ENCODE results near the gene FAM98C.
"Not testable (repeated sequence)": the region's sequence is repeated elsewhere in the genome, so short reads cannot be mapped to it uniquely, and the experiment has no call there.

FAM98C gene

DNA sequence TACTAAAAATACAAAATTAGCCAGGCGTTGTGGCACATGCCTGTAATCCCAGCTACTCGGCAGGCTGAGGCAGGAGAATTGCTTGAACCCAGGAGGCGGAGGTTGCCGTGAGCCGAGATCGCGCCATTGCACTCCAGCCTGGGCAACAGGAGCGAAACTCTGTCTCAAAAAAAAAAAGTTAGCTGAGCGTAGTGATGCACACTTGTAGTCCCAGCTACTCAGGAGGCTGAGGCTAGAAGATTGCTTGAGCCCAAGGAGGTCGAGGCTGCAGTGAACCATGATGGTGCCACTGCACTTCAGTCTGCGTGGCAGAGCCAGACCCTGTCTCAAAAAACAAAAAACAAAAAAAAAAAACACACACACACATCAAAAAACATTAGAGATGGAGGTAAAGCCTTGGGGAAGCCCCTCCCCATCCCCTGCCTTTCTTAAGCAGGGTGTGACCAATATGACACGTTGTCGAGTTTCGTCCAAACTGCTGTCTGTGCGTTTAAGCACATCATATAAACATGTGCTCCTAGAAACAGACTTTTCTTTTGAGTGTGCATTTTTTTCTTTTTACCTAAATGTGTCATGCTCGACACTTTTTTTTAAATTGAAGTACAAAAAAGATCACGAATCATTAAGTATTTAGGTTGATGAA lies 24.3 kb downstream of the FAM98C start:
- DNase-seq (ENCODE audit: low spot score) = not testable (repeated sequence)

DNA sequence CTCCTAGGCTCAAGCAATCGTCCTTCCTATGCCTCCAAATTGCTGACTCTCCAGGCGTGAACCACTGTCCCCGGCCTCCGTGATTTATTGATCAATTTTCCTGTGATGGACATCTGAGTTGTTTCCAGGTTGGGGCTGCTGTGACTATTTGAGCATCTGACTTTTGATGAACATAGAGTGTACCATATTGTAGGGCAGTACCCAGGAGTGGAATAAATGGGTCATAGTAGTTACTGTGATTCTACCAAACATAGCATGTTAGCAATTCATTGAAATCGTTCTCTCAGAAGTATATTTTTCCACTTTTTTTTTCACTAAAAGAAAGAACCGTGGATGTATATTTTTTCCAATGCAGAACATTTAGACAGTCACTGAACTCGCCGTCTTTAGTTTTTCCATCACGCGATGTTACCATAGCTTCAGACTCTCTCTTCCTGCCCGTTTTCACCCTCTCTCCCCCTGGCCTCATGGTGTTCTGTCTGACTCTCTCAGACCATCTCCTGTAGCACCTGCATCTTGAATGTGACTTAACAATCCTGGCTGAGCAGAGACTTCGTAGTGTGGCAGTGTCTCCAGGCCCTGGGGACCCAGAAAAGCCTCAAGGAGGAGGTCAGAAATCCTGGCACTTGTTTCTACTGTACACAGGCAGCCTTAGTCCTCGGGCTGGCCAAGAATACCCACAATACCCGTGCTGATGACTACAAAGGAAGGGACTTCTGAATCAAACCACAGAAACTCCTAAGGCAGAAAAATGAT lies 26.3 kb downstream of the FAM98C start:
- no peak for DNase-seq (ENCODE audit: low spot score)

DNA sequence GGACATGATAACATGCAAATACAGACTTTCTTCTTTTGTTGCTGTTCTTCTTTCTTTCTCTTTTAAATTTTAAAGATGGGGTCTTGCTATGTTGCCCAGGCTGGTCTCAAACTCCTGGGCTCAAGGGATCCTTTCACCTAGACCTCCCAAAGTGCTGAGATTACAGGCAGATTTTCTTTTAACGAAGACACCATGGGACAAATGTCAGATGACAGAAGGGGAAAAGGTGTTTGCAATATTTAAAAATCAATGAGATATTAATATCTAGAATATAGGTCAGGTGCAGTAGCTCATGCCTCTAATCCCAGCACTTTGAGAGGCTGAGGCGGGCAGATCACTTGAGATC lies 26.9 kb downstream of the FAM98C start:
- DNase-seq (ENCODE audit: low spot score) = no peak

DNA sequence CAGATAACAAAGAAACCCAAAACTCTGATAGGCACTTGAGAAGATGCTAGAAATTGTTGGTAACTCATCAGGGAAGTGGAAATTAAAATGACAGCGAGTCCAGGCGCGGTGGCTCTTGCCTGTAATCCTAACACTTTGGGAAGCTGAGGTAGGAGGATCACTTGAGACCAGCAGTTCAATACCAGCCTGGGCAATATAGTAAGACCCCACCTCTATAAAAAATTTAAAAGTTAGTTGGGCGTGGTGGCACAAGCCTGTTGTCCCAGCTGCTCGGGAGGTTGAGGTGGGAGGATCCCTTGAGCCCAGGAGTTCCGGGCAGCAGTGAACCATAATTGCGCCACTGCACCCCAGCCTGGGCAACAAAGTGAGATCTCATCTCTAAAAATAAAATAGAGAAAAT lies 28.0 kb downstream of the FAM98C start:
- no peak for DNase-seq (ENCODE audit: low spot score)

DNA sequence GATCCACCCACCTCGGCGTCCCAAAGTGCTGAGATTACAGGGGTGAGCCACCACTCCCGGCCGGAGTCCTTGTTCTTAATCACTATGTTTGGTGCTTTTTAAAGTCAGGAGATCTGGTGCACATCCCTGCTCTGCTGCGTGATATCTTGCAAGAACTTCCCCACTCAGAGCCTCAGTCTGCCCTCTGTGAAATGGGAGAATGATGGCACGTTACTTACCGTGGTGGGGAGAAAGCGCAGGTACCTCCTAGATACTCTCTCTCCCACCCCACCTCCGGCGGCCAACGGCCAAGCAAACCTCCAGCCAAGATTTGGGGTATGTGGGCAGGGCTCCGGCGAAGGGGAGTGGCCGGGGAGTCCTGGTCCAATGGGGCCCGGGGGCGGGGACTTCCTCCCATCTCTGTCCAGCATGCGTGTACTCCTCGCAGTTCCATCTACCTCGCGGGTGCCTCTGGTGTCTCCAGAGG lies 30.4 kb downstream of the FAM98C start, which contains the start of gene RYR1:
RYR1 (plus strand) TSS at position 424 of the 466 bp plus-strand sequence. CDS start 139 bp downstream, outside the sequence.
- peak; percentile 20 for DNase-seq (ENCODE audit: low spot score)

DNA sequence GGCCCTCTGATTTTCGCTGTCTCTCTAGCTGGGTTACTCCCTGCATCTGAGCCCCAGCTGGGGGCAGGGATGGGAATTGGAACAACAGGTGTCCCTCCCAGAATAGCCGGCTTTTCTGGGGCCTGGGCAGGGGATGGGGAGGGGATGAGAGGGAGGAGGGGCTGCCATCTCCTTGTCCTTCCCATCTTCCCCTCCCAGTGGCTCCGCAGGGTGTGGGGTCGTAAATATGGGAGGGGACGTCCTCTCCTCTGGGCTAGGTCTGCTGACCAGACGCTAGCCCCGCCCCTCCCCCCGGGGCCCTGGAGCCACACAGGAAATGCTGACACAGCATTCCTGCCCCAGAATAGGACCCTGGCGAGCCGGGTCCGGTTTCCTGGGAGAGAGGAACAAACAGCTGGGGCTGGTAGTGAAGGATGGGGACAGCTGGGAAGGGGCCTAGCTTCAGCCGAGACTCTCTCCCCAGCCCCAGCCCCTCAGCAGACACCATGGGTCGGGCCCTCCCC lies 31.7 kb downstream of the FAM98C start:
- no peak for DNase-seq (ENCODE audit: low spot score)

DNA sequence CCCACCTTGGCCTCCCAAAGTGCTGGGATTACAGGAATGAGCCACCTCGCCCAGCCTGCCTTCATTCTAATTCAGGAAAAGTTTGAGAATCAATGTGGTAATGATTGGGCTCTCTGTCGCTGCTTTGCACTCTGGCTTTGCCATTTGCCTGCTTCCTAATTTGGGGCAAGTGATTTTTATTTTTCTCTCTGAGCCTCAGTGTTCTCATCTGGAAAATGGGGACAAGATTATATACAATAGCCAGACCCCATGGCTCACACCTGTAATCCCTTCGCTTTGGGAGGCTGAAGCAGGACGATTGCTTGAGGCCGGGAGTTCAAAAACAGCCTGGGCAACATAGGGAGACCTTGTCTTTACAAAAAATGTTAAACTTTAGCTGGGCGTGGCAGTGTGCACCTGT lies 34.4 kb downstream of the FAM98C start:
- DNase-seq (ENCODE audit: low spot score) = no peak

DNA sequence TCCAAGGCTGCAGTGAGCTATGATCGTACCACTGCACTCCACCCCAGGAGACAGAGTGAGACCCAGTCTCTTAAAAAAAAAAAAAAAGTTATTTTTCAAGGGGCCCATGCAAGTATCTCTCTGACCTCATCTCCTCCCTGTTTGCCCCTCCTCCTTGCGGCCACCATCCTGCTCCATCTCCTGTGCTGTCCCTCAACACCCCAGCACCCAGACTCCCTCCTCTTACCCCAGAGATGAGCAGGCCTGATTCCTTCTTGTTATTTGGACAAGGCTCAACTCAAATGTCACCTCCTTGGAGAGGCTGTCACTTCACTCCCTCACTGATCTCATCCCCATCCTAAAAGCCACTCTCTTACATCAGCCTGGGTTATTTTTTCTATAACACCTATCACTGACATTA lies 35.0 kb downstream of the FAM98C start:
- no peak for DNase-seq (ENCODE audit: low spot score)

DNA sequence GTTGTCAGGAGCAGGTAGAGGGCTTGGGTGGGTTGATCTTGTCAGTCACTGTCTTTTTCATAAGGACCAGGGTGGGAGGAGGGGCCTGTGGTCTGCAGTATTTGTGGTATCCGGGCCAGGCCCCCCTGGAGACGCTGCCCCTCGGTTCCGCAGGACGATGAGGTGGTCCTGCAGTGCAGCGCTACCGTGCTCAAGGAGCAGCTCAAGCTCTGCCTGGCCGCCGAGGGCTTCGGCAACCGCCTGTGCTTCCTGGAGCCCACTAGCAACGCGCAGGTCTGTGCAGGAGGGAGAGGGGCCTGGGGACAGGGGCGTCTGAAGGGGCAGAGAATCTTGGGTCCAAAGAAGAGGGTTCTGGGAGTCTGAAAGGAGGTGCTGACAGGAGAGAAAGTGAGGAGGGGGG lies 37.7 kb downstream of the FAM98C start:
- no peak for DNase-seq (ENCODE audit: low spot score)

DNA sequence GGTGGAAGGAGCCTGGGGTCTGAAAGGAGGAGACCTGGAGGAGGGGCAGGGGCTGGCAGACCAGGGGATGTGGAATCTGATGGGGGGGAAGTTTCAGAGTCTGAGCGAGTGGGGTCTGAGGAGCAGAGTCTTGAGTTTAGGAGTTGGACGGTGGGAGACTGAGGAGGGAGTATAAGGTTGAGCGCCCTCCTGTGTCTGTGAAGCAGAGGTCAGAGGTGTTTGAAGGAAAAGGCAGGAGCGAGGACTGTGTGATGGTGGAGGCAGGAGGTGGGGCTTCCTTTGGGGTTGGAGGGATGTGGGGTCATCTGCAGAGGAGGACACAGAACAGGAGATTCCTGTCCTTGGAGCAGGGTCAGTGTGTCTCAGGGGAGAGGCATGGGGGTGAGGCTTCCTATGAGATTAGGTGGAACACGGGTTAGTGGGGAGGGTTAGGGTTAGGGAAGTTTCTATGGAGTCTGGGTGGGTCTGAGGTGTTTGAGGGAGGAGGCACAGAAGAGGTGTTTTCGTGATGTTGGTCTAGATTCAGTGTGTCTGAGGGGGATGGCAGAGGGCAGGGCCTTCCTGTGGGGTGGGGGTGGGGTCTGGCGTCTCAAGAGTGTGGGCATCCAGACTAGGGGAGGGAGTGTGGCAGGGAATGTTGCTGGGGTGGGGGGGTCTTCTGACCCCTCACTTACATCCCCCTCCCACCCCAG lies 38.9 kb downstream of the FAM98C start:
- DNase-seq (ENCODE audit: low spot score) = no peak

DNA sequence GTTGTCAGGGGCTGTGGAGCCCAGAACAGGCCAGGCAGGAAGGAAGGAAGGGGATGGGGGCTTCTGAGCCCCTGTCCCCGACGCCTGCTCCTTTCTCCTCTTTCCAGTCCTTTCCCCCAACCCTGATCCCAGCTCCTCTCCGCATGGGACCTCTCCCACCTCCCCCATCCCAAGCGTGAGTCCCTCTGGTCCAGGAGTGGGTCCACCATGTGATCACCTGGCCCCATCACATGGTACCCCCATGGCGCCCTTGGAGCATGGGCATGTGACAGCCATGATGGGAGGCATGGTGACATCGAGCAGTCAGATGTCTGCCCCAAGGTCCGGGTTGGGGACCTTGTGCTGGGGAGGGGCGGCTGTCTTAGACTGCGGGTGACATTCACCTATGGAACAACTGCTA lies 39.8 kb downstream of the FAM98C start:
- DNase-seq (ENCODE audit: low spot score) = no peak

DNA sequence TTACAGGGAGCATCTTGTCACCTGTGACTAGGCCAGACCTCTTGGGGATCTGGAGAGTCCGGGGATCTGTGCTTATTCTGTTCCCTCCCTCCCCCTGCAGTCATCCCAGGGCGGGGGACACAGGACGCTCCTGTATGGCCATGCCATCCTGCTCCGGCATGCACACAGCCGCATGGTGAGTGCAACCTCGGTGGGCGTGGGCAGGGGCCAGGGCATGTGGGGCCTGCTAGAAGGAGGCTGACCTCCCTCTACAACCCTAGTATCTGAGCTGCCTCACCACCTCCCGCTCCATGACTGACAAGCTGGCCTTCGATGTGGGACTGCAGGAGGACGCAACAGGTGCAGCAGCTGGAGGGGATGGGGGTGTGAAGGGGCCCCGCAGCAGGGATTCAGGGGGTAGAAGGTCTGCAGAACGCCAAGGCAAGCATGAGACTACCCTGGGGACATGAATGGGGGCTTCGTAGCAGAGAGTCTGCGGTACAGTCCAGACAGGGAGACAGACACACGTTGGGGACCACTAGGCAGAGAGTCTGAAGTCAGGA lies 40.6 kb downstream of the FAM98C start:
- no peak for DNase-seq (ENCODE audit: low spot score)

DNA sequence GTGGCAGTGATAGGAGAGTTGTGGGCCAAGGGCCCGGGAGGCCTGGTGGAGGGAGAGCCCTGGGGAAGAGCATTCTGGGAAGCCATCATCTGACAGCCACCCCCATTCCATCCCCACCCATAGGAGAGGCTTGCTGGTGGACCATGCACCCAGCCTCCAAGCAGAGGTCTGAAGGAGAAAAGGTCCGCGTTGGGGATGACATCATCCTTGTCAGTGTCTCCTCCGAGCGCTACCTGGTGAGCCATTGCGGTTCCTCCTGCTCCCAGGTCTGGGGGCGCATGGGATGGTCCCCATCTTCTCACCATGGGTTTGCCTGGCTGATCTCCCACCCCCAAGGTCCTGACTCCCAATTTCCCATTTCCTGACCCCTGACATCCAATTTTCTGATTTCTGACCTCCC lies 41.1 kb downstream of the FAM98C start:
- no peak for DNase-seq (ENCODE audit: low spot score)

DNA sequence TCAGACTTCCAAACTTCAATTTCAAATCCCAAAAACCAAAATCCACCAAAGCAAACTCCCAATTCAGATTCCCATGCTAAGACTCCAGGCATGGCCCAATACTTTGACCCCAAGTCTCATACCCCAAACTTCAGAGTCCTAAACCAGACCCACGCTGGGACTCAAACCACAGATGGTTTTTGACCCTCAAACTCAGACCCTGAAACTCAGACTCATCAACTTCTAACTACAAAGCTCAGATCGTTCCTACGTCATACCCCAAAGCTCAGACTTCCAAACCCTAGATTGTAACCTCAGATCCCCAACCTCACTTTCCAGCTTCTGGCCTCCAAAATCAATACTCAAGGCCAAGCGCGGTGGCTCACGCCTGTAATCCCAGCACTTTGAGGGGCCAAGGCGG lies 42.5 kb downstream of the FAM98C start:
- no peak for DNase-seq (ENCODE audit: low spot score)

DNA sequence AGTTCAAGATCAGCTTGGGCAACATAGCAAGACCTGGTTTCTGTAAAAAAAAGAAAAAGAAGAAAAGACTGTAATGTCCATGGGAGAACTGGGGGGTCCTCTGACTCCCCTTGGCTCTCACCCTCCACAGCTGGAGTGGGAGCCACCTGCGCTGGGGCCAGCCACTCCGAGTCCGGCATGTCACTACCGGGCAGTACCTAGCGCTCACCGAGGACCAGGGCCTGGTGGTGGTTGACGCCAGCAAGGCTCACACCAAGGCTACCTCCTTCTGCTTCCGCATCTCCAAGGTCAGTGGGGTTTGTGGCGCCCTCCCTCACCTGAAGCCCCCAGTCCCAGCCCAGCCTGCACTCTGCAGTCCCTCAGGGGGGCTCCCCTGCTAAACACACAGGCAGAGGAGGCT lies 45.3 kb downstream of the FAM98C start:
- DNase-seq (ENCODE audit: low spot score) = no peak

DNA sequence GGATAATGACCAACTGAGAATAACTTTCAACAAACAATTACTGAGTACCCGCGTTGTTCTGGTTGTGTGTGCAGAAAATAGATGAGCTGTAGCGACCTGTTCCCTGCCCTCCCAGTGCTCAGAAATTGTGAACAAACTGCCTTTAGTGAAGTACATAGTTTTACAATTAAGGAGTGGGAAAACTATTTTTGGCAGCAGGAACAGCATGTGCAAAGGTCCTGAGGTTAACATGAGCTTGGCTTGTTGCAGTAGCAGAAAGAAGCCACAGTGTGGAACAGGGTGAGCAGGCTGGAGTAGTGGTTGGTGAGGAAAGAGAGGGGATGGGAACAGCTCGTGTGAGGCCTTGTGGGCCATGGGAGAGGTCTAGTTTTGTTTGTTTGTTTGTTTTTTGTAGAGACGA lies 46.6 kb downstream of the FAM98C start:
- DNase-seq (ENCODE audit: low spot score) = no peak

DNA sequence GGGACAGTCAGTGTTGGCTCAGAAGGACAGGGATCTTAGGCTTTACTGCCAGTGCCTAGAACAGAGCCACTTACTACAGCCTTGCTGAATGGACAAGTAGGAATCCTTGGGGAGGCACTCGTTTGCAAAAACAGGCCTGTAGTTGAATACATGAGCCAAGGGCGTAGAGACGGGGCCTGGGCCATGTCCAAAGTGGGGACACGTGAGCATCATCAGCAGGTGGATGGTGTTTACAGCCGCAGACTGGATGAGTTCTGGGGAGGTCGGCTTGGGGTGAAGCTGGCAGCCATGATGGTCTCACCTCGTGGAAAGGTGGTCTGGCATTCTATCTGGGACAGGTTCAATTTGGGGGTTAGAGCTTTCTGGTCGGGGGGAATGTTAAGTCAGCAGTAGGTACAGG lies 48.1 kb downstream of the FAM98C start:
- DNase-seq (ENCODE audit: low spot score) = no peak

DNA sequence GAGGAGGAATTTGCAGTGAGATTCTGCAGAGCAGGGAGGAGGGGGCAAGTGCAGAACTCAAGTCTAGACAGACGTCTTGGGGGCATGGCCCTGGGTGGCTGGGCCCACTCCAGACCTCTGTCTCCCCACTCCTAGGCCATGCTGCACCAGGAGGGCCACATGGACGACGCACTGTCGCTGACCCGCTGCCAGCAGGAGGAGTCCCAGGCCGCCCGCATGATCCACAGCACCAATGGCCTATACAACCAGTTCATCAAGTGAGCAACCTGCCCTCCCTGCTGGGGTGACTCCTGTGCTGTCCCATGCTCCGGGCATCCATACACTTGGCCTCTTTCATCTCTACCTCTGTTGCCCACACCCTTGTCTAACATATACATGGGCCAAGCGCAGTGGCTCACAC lies 48.7 kb downstream of the FAM98C start:
- DNase-seq (ENCODE audit: low spot score) = no peak

DNA sequence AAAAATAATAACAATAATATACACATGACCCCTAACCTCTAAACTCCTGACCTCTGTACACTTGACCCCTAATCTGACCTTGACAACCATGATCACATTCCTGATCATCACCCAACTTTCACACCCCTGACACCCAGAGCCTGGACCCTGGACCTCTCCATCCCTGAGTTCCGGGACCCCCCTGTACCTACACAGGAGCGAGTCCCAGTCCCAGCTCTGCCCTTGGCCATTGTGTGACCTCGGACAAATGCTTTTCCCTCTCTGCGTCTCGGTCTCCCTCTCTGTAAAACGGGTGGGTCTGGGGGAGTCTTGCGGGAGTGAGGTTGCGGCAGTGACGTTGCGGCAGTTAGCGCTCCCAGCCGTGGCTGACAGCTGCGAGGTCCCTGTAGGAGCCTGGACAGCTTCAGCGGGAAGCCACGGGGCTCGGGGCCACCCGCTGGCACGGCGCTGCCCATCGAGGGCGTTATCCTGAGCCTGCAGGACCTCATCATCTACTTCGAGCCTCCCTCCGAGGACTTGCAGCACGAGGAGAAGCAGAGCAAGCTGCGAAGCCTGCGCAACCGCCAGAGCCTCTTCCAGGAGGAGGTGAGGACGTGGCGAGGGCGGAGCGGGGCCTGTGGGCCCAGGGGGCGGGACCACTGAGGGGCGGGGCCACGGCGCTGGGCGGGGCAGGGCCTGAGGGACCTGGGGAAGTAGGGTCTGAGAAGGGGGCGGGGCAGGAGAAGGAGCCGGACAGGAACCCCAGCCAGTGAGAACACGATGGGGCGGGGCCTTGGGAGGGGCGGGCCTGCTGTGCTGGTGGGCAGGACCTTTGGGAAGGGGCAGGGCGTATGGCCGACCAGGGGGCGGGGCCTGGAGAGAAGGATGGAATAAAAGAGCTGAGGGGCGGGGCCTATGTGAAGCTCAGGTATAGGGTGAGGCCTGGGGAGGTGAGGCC lies 49.8 kb downstream of the FAM98C start:
- DNase-seq (ENCODE audit: low spot score) = no peak

DNA sequence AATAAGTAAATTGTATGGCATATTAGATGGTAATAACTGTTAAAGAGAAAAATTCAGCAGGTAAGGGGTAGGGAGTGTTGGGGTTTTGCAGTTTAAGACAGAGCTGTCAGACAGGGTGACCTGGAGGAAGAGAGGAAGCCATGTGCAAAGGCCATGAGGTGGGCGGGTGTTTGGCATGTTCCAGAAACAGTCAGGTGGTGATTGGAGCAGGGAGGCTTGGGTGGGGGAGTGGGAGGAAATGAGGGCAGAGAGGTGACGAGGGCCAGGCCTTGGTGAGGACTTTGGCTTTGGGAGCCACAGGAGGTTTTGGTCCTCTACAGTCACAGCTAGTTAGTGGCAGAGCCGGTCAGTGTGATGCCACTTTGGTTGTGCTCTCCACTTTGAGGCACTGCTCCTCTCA lies 50.7 kb downstream of the FAM98C start:
- no peak for DNase-seq (ENCODE audit: low spot score)

DNA sequence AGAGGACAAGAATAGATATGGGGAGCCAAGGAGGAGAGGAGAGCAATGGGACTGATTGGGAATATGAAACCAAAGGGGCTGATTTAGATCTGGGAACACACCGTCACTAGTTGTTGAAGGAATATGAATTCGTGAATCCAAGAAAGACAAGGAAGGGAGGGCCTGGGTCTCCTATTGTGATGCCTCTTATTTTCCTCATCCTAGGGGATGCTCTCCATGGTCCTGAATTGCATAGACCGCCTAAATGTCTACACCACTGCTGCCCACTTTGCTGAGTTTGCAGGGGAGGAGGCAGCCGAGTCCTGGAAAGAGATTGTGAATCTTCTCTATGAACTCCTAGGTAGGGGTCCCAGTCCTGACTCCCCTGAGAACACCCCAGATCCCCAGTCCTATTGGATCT lies 52.1 kb downstream of the FAM98C start:
- DNase-seq (ENCODE audit: low spot score) = no peak

DNA sequence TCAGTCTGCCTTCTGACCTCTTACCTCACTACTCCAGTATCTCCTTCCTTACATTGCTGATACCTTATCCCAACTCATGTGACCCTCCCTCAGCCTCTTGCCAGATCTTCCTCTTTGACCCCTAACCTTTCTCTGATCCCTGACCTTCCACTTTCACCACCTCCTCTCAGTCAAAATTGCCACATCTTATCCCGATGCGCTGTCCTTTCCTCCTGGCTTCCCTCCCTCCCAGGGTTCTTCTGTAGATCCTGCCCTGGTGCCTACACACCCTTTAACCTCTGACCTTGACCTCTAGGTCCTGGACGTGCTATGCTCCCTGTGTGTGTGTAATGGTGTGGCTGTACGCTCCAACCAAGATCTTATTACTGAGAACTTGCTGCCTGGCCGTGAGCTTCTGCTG lies 54.3 kb downstream of the FAM98C start:
- no peak for DNase-seq (ENCODE audit: low spot score)
